BJ (cell line): ENCODE measurements around the gene HLA-DQB1. TPM values are rescaled to one million over a fixed set of nuclear protein-coding genes. Genes with fewer than 3 reads are reported as not detected.
"Not testable (repeated sequence)": the region's sequence is repeated elsewhere in the genome, so short reads cannot be mapped to it uniquely, and the experiment has no call there.

Experiments used
- CTCF ChIA-PET: fragments of 350-600 bp; formaldehyde crosslinking; extraction: SDS; loops from one replicate; lab custom pipeline; 2021; ENCODE audit warnings: antibody characterized with exemption, inconsistent platforms; lab: Yijun Ruan, JAX
- POLR2A ChIA-PET: fragments of 300-600 bp; sonication (Branson Sonifier 250); formaldehyde crosslinking; extraction: SDS; loops from one replicate; lab custom pipeline; 2021; ENCODE audit warnings: antibody characterized with exemption; lab: Charles Lee
- DNase-seq: peaks from one replicate; pipeline ENCODE4 v3.0.0-alpha.2; 2011; ENCODE audit warnings: low read depth
- H3K27me3 ChIP-seq: 2 replicates; pipeline ENCODE4 v1.6.0; 2011; ENCODE audit warnings: low read length; ENCODE audit not compliant: control insufficient read depth, insufficient read depth
- H3K36me3 ChIP-seq: 2 replicates; pipeline ENCODE4 v1.5.1; 2011; ENCODE audit warnings: low read length; ENCODE audit not compliant: control insufficient read depth, insufficient read depth
- H3K4me3 ChIP-seq: 2 replicates; pipeline ENCODE4 v1.5.1; 2011; ENCODE audit warnings: low read depth, mild to moderate bottlenecking, control low read depth, low read length
- CTCF ChIP-seq: IDR thresholded peaks from 2 replicates; pipeline ENCODE4 v1.5.1; 2011; ENCODE audit warnings: low read depth, mild to moderate bottlenecking, control low read depth, inconsistent platforms, low read length, moderate library complexity; ENCODE audit not compliant: insufficient read depth
- polyA plus RNA-seq: library from polyadenylated mRNA; depleted of rRNA; stranded (reverse); fragments of >200 nt; gene quantifications from 2 replicates; pipeline ENCODE4 v1.2.3, GENCODE V29; 2011

HLA-DQB1 gene
- polyA plus RNA-seq, 1 experiment = not detected

GRCh38 chr6:32684246-32684645 lies 17.8 kb upstream of the HLA-DQB1 start:
- DNase-seq = no peak
- ChIA-PET POLR2A (no interaction called here), CTCF (no interaction called here)
- no peak for TF ChIP-seq CTCF
- H3K36me3 ChIP-seq = no peaks in the 10 kb centered on the region
- H3K27me3 ChIP-seq = no peaks in the 10 kb centered on the region
- H3K4me3 ChIP-seq = no peak overlapping the region

GRCh38 chr6:32680055-32680454 lies 13.6 kb upstream of the HLA-DQB1 start:
- no peak for DNase-seq
- POLR2A ChIA-PET = no interaction called here
- CTCF ChIA-PET = no interaction called here
- Histone ChIP-seq H3K4me3 (no peak overlapping the region), H3K27me3 (no peaks in the 10 kb centered on the region), H3K36me3 (no peaks in the 10 kb centered on the region)
- no peak for TF ChIP-seq CTCF

- no peak for TF ChIP-seq CTCF
- DNase-seq = no peak
- H3K36me3 ChIP-seq = no peaks in the 10 kb centered on the region
- H3K4me3 ChIP-seq = no peak overlapping the region
- CTCF ChIA-PET = no interaction called here
- H3K27me3 ChIP-seq = no peaks in the 10 kb centered on the region
- POLR2A ChIA-PET = no interaction called here
These were observed 13.0 kb upstream of the HLA-DQB1 start for GRCh38 chr6:32679492-32679891.

GRCh38 chr6:32674123-32674522 lies 7.7 kb upstream of the HLA-DQB1 start:
- DNase-seq, H3K27me3 ChIP-seq, POLR2A ChIA-PET, H3K36me3 ChIP-seq, H3K4me3 ChIP-seq, CTCF ChIA-PET: not testable (repeated sequence)

- DNase-seq, CTCF ChIA-PET, H3K4me3 ChIP-seq, POLR2A ChIA-PET, H3K27me3 ChIP-seq, H3K36me3 ChIP-seq: not testable (repeated sequence)
These were observed 5.5 kb upstream of the HLA-DQB1 start for GRCh38 chr6:32671908-32672307.

- Histone ChIP-seq H3K4me3 (no peak overlapping the region), H3K27me3 (no peaks in the 10 kb centered on the region), H3K36me3 (no peaks in the 10 kb centered on the region)
- ChIA-PET CTCF (no interaction called here), POLR2A (no interaction called here)
- no peak for TF ChIP-seq CTCF
- DNase-seq = no peak
These were observed 3.4 kb upstream of the HLA-DQB1 start for GRCh38 chr6:32669893-32670292.
